ENCODE results near the gene FADS2.

FADS2 gene

GRCh38 chr11:61891331-61892084, 63.4 kb downstream of the FADS2 start, which contains the start of gene FADS3:
TSS of gene FADS3 (minus strand) at chr11:61891545. CDS start at chr11:61891381, 164 bp downstream.
- peak; percentile 38 for DNase-seq

GRCh38 chr11:61892085-61892370, 63.9 kb downstream of the FADS2 start:
- DNase-seq: no peak

- DNase-seq: no peak
Observed at GRCh38 chr11:61893981-61894380, 65.9 kb downstream of the FADS2 start.

- DNase-seq: no peak
Observed at GRCh38 chr11:61895046-61895717, 67.1 kb downstream of the FADS2 start.

- DNase-seq: no peak
Observed at GRCh38 chr11:61895718-61896059, 67.6 kb downstream of the FADS2 start.

- DNase-seq: no peak
Observed at GRCh38 chr11:61896665-61897386, 68.7 kb downstream of the FADS2 start.

- peak; percentile 67 for DNase-seq
Observed at GRCh38 chr11:61897387-61898246, 69.5 kb downstream of the FADS2 start.

GRCh38 chr11:61898247-61898582, 70.1 kb downstream of the FADS2 start:
- no peak for DNase-seq

GRCh38 chr11:61899146-61899841, 71.2 kb downstream of the FADS2 start:
- DNase-seq: peak; percentile 71

GRCh38 chr11:61900251-61900650, 72.2 kb downstream of the FADS2 start:
- no peak for DNase-seq

GRCh38 chr11:61901397-61901796, 73.3 kb downstream of the FADS2 start:
- DNase-seq: no peak

GRCh38 chr11:61902313-61902712, 74.2 kb downstream of the FADS2 start:
- DNase-seq: no peak

GRCh38 chr11:61903845-61904244, 75.7 kb downstream of the FADS2 start:
- DNase-seq: no peak

GRCh38 chr11:61904539-61905048, 76.5 kb downstream of the FADS2 start:
- DNase-seq: no peak

- DNase-seq: no peak
Observed at GRCh38 chr11:61905067-61905696, 77.1 kb downstream of the FADS2 start.

GRCh38 chr11:61905801-61906521, 77.9 kb downstream of the FADS2 start:
- DNase-seq: no peak

- DNase-seq: no peak
Observed at GRCh38 chr11:61906522-61906909, 78.4 kb downstream of the FADS2 start.

GRCh38 chr11:61907282-61907681, 79.2 kb downstream of the FADS2 start:
- DNase-seq: no peak

GRCh38 chr11:61907871-61908729, 80.0 kb downstream of the FADS2 start:
- DNase-seq: no peak

GRCh38 chr11:61908730-61909316, 80.7 kb downstream of the FADS2 start:
- DNase-seq: no peak
